ENCODE data around the gene SGCA. TPM values are rescaled to one million over a fixed set of nuclear protein-coding genes. Genes with fewer than 3 reads are reported as not detected.

SGCA gene
- total RNA-seq, 1 experiment from 2014 or later = not detected

GRCh38 chr17:50192144-50192617, 26.4 kb downstream of the SGCA start:
- ChIA-PET CTCF (no interaction called here), POLR2A (ENCODE audit: unreplicated experiment) (no interaction called here)
- Histone ChIP-seq H2AFZ (no peak overlapping the region), H4K20me1 (ENCODE audit: insufficient read depth) (no peaks in the 10 kb centered on the region), H3K9me3 (ENCODE audit: insufficient read depth, low read depth) (no peaks in the 10 kb centered on the region), H3K27me3 (ENCODE audit: insufficient read depth, low read depth) (no peaks in the 10 kb centered on the region), H3K36me3 (ENCODE audit: low read depth) (no peaks in the 10 kb centered on the region), H3K4me3 (no peak overlapping the region), H3K9me2 (ENCODE audit: insufficient read depth) (no peaks in the 10 kb centered on the region), H3F3A (ENCODE audit: insufficient read depth, low read depth) (no peaks in the 10 kb centered on the region; the same call in 1 of the 2 replicates), H3K4me2 (no peak overlapping the region), H3K79me2 (ENCODE audit: low read depth) (no peaks in the 10 kb centered on the region), H3K27ac (no peak overlapping the region), H3K4me1 (replicated peaks; ENCODE audit: insufficient read depth) (peaks cover 6% of the 10 kb centered on the region)
- intact Hi-C loops (cut with micrococcal nuclease; ENCODE audit: unreplicated experiment) = no loop called here
- no peak for DNase-seq
- TF ChIP-seq, protein P1, sequence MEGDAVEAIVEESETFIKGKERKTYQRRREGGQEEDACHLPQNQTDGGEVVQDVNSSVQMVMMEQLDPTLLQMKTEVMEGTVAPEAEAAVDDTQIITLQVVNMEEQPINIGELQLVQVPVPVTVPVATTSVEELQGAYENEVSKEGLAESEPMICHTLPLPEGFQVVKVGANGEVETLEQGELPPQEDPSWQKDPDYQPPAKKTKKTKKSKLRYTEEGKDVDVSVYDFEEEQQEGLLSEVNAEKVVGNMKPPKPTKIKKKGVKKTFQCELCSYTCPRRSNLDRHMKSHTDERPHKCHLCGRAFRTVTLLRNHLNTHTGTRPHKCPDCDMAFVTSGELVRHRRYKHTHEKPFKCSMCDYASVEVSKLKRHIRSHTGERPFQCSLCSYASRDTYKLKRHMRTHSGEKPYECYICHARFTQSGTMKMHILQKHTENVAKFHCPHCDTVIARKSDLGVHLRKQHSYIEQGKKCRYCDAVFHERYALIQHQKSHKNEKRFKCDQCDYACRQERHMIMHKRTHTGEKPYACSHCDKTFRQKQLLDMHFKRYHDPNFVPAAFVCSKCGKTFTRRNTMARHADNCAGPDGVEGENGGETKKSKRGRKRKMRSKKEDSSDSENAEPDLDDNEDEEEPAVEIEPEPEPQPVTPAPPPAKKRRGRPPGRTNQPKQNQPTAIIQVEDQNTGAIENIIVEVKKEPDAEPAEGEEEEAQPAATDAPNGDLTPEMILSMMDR (conservative IDR thresholded peaks at IDR 0.05) = no peak
- TF ChIP-seq EZH2 (IDR thresholded peaks at IDR 0.05; ENCODE audit: low read depth) = no peak
- no TSS peak for BruUV-seq (replicated peaks)

- H2AFZ ChIP-seq = no peak overlapping the region
- no TSS peak for BruUV-seq (replicated peaks)
- no peak overlapping the region for H3K4me2 ChIP-seq
- no peaks in the 10 kb centered on the region for H3K79me2 ChIP-seq (ENCODE audit: low read depth)
- no peak for DNase-seq
- intact Hi-C loops (cut with micrococcal nuclease; ENCODE audit: unreplicated experiment) = no loop called here
- H3K4me3 ChIP-seq = no peak overlapping the region
- no peaks in the 10 kb centered on the region for H3K9me3 ChIP-seq (ENCODE audit: insufficient read depth, low read depth)
- H3K27me3 ChIP-seq (ENCODE audit: insufficient read depth, low read depth) = no peaks in the 10 kb centered on the region
- H3K9me2 ChIP-seq (ENCODE audit: insufficient read depth) = no peaks in the 10 kb centered on the region
- POLR2A ChIA-PET (ENCODE audit: unreplicated experiment) = no interaction called here
- H3K36me3 ChIP-seq (ENCODE audit: low read depth) = no peaks in the 10 kb centered on the region
- H3F3A ChIP-seq (ENCODE audit: insufficient read depth, low read depth) = no peaks in the 10 kb centered on the region; the same call in 1 of the 2 replicates
- no peaks in the 10 kb centered on the region for H4K20me1 ChIP-seq (ENCODE audit: insufficient read depth)
- TF ChIP-seq, protein P1 (conservative IDR thresholded peaks at IDR 0.05) = no peak
- no peak for TF ChIP-seq EZH2 (IDR thresholded peaks at IDR 0.05; ENCODE audit: low read depth)
- CTCF ChIA-PET = no interaction called here
- H3K4me1 ChIP-seq (replicated peaks; ENCODE audit: insufficient read depth) = peaks cover 8% of the 10 kb centered on the region
- H3K27ac ChIP-seq = no peak overlapping the region
Observed at GRCh38 chr17:50192618-50193291, 26.9 kb downstream of the SGCA start.

- Histone ChIP-seq H3K4me3 (no peak overlapping the region), H3K79me2 (ENCODE audit: low read depth) (no peaks in the 10 kb centered on the region), H3K4me2 (no peak overlapping the region), H2AFZ (no peak overlapping the region), H3K27ac (no peak overlapping the region), H3K9me2 (ENCODE audit: insufficient read depth) (no peaks in the 10 kb centered on the region), H3F3A (ENCODE audit: insufficient read depth, low read depth) (peaks cover 9% of the 10 kb centered on the region; the same call in 1 of the 2 replicates), H3K27me3 (ENCODE audit: insufficient read depth, low read depth) (no peaks in the 10 kb centered on the region), H4K20me1 (ENCODE audit: insufficient read depth) (no peaks in the 10 kb centered on the region), H3K4me1 (replicated peaks; ENCODE audit: insufficient read depth) (peaks cover 17% of the 10 kb centered on the region), H3K9me3 (ENCODE audit: insufficient read depth, low read depth) (no peaks in the 10 kb centered on the region), H3K36me3 (ENCODE audit: low read depth) (no peaks in the 10 kb centered on the region)
- CTCF ChIA-PET = interaction anchor here (0.6 kb wide), 1 partner anchor 93 kb away, joined by 9 read pairs; no protein-coding TSS in a partner anchor
- DNase-seq = no peak
- TF ChIP-seq, protein P1 (conservative IDR thresholded peaks at IDR 0.05) = no peak
- POLR2A ChIA-PET (ENCODE audit: unreplicated experiment) = interaction anchor here (0.6 kb wide), 1 partner anchor 90 kb away, joined by 3 read pairs; no protein-coding TSS in a partner anchor
- BruUV-seq (replicated peaks) = no TSS peak
- intact Hi-C loops (cut with micrococcal nuclease; ENCODE audit: unreplicated experiment) = no loop called here
Observed at GRCh38 chr17:50194140-50194933, 28.5 kb downstream of the SGCA start.

All from PC-9 (cell line).